Neural crest cell (in vitro differentiated cells): ENCODE measurements around the gene SART3. TPM values are rescaled to one million over a fixed set of nuclear protein-coding genes. Genes with fewer than 3 reads are reported as not detected.
"Not testable (repeated sequence)": the region's sequence is repeated elsewhere in the genome, so short reads cannot be mapped to it uniquely, and the experiment has no call there.

ENCODE experiments used
- DNase-seq: peaks from one replicate; pipeline ENCODE4 v3.0.0; 2021; ENCODE audit warnings: low read depth, mixed read lengths, low spot score
- H3K27ac Mint-ChIP-seq: one replicate; pipeline ENCODE4 v1.8.0; 2021; ENCODE audit warnings: mild to moderate bottlenecking, mixed read lengths; ENCODE audit not compliant: unreplicated experiment
- H3K27me3 Mint-ChIP-seq: 2 replicates; pipeline ENCODE4 v1.8.0; 2021; ENCODE audit warnings: low read depth, mild to moderate bottlenecking, mixed read lengths
- H3K36me3 Mint-ChIP-seq: 2 replicates; pipeline ENCODE4 v1.8.0; 2021; ENCODE audit warnings: low read depth, mild to moderate bottlenecking, mixed read lengths
- H3K4me1 Mint-ChIP-seq: 2 replicates; pipeline ENCODE4 v1.8.0; 2021; ENCODE audit warnings: mixed read lengths
- H3K4me3 Mint-ChIP-seq: one replicate; pipeline ENCODE4 v1.8.0; 2021; ENCODE audit warnings: mild to moderate bottlenecking, mixed read lengths
- H3K9me3 Mint-ChIP-seq: 2 replicates; pipeline ENCODE4 v1.8.0; 2021; ENCODE audit warnings: mixed read lengths
- total RNA-seq: library from RNA; stranded (reverse); gene quantifications from 2 replicates; pipeline ENCODE4 v1.2.1, GENCODE V29; 2021
- TF ChIP-seq, protein P1 (sequence below): fragments of 200-600 bp; sonication (generic); conservative IDR thresholded peaks from 2 replicates; pipeline ENCODE4 v1.5.0; 2021; ENCODE audit warnings: antibody characterized with exemption, mild to moderate bottlenecking

Gene SART3
- total RNA-seq, 1 donor from 2014 or later = 89.5 TPM

DNA sequence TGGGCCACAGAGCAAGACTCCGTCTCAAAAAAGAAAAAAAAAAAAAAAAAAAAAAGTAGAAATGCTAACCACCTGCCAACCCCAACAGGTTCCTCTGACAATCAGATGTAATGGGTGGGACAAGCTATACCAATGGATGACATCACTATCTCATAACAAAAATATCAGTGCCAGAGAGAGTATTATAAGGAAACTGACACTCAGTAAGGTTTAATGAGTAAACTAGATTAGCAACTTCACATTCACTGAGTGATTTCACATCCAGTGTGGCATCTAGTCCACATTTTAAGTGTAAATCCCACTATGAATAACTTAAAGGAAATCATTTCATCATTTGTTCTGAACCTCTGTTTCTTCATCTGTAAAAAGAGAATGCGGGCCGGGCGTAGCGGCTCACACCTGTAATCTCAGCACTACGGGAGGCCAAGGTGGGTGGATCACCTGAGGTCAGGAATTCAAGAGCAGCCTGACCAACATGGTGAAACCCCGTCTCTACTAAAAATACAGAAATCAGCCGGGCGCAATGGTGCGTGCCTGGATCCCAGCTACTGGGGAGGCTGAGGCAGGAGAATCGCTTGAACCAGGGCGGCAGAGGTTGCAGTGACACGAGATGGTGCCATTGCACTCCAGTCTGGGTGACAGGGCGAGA is 1.8 kb downstream of the SART3 start:
- TF ChIP-seq, protein P1, sequence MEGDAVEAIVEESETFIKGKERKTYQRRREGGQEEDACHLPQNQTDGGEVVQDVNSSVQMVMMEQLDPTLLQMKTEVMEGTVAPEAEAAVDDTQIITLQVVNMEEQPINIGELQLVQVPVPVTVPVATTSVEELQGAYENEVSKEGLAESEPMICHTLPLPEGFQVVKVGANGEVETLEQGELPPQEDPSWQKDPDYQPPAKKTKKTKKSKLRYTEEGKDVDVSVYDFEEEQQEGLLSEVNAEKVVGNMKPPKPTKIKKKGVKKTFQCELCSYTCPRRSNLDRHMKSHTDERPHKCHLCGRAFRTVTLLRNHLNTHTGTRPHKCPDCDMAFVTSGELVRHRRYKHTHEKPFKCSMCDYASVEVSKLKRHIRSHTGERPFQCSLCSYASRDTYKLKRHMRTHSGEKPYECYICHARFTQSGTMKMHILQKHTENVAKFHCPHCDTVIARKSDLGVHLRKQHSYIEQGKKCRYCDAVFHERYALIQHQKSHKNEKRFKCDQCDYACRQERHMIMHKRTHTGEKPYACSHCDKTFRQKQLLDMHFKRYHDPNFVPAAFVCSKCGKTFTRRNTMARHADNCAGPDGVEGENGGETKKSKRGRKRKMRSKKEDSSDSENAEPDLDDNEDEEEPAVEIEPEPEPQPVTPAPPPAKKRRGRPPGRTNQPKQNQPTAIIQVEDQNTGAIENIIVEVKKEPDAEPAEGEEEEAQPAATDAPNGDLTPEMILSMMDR = no peak
- H3K4me1 Mint-ChIP-seq = peaks cover 36% of the 10 kb centered on the region
- H3K4me3 Mint-ChIP-seq = peak overlapping the region; percentile 75
- no peak for DNase-seq
- H3K27me3 Mint-ChIP-seq = no peaks in the 10 kb centered on the region
- H3K9me3 Mint-ChIP-seq = no peaks in the 10 kb centered on the region
- no peaks in the 10 kb centered on the region for H3K36me3 Mint-ChIP-seq
- no peak overlapping the region for H3K27ac Mint-ChIP-seq

DNA sequence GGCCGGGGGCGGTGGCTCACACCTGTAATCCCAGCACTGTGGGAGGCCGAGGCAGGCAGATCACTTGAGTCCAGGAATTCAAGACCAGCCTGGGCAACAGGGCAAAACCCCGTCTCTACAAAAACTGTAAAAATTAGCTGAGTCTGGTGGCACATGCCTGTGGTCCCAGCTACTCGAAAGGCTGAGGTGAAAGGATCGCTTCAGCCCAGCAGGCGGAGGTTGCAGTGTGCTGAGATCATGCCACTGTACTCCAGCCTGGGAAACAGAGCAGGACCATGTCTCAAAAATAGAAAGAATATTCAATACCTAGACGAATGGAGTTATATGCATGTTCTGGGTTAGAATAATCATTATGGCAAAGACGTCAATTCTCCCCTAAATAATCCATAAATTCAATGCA is 5.6 kb downstream of the SART3 start:
- H3K4me3 Mint-ChIP-seq, DNase-seq, H3K9me3 Mint-ChIP-seq, H3K27ac Mint-ChIP-seq, H3K36me3 Mint-ChIP-seq, H3K27me3 Mint-ChIP-seq: not testable (repeated sequence)
- peaks cover 23% of the 10 kb centered on the region for H3K4me1 Mint-ChIP-seq

DNA sequence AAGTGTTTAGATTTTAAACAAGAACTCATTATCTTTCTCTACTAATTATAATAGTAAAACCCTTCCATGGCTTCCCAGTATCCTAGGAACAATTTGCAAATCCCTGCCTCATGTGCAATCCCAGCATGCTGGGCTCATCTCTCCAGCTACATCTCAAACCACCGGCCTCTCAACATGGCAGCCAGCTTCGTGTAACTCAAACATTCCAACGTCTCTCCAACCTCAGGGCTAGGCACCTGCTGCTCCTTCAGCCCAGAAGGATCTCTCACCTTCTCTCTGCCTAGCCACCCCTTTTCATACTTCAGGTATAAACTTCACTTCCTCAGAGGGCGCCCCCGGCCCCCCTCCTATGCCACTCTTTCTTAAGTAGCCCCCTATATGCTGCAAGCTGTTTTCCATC is 7.2 kb downstream of the SART3 start:
- Mint-ChIP-seq H3K9me3 (no peaks in the 10 kb centered on the region), H3K4me1 (peaks cover 14% of the 10 kb centered on the region), H3K27me3 (no peaks in the 10 kb centered on the region), H3K4me3 (no peak overlapping the region), H3K27ac (no peak overlapping the region), H3K36me3 (no peaks in the 10 kb centered on the region)
- no peak for DNase-seq
- TF ChIP-seq, protein P1 = no peak

DNA sequence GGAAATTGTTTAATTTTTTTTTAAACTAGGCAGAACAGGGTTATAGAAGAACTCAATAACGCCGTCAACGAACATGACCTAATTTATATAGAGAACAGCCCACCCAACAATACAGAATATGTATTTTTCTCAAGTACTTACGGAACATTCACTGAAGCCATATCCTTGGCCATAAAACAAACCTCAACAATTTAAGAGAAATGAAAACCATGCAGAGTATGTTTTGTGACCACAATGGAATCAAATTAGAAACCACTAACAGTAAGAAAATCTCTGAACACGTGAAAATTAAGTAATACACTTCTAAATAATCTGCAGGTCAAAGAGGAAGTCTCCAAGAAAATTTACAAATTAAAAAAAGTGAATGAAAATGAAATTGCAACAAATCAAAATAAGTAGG is 9.4 kb downstream of the SART3 start:
- peaks cover 11% of the 10 kb centered on the region for H3K4me1 Mint-ChIP-seq
- H3K27ac Mint-ChIP-seq = no peak overlapping the region
- peaks cover 3% of the 10 kb centered on the region for H3K36me3 Mint-ChIP-seq
- TF ChIP-seq, protein P1 = no peak
- no peaks in the 10 kb centered on the region for H3K27me3 Mint-ChIP-seq
- no peaks in the 10 kb centered on the region for H3K9me3 Mint-ChIP-seq
- DNase-seq = no peak
- no peak overlapping the region for H3K4me3 Mint-ChIP-seq

DNA sequence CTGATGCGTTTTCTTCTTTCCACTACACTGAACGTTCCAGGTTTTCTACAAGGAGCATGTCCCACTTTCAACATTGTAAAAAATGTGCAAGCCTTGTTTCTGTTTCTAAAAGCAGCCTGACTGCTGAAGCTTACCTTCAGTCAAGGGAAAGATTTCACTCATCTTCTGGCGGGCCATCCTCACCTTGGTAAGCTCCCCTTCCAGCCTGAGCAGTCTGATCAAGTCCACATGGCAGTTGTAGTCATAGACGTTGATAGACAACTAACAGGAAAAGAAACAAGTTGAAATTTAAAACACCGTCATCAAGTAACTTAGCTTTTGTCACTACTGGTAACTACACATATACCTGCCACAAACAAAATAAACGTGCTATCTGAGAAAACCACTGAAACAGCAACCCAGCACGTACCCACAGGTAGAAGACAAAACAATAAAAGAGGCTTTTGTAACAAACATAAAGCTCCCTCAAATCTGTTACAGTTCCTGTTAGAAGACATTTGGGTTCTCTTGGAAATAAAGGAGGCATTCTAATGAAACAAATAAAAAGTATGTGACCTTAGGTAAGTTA is 11.9 kb downstream of the SART3 start:
- peaks cover 10% of the 10 kb centered on the region for H3K4me1 Mint-ChIP-seq
- TF ChIP-seq, protein P1 = no peak
- no peak overlapping the region for H3K4me3 Mint-ChIP-seq

DNA sequence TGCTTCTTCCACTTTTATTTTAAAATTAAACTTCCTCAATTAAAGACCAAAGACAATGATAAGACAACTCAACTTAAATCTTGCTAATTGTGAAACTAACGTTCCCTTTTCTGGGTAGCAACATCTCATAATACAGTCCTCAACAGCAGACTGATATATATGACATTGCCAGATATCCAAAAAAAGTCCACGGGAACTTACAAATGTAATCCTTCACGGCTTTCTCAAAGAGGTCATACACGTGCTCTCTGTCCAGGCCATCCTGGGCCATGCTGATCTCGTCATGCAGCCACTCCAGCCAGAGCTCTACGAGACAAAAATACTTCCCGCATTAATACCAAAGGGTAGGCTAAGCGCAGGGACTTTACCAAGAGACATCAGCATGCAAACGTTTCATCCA is 13.3 kb downstream of the SART3 start:
- no peak for DNase-seq
- TF ChIP-seq, protein P1 = no peak
- Mint-ChIP-seq H3K27me3 (no peaks in the 10 kb centered on the region), H3K27ac (no peak overlapping the region), H3K4me1 (peaks cover 4% of the 10 kb centered on the region), H3K36me3 (peaks cover 5% of the 10 kb centered on the region), H3K4me3 (no peak overlapping the region), H3K9me3 (no peaks in the 10 kb centered on the region)

More for the DNA sequence above, 11.9 kb downstream of the SART3 start:
- no peak for DNase-seq
- Mint-ChIP-seq H3K36me3 (peaks cover 4% of the 10 kb centered on the region), H3K27ac (no peak overlapping the region), H3K9me3 (no peaks in the 10 kb centered on the region), H3K27me3 (no peaks in the 10 kb centered on the region)
